Measurements from ENCODE around the gene RCAN1.

Gene RCAN1

GRCh38 chr21:34589511-34590282 is 25.2 kb downstream of the RCAN1 start:
- H3K27ac ChIP-seq, result no peak overlapping the region
- peak; percentile 17; the same call in 1 of the 2 replicates for TF ChIP-seq CTCF (conservative IDR thresholded peaks at IDR 0.05)

- TF ChIP-seq CTCF (conservative IDR thresholded peaks at IDR 0.05), result no peak
- H3K27ac ChIP-seq, result no peak overlapping the region
Observed at GRCh38 chr21:34583926-34584563, 30.9 kb downstream of the RCAN1 start.

- no peak; the same call in 1 of the 2 replicates for TF ChIP-seq CTCF (conservative IDR thresholded peaks at IDR 0.05)
- H3K27ac ChIP-seq, result no peak overlapping the region
Observed at GRCh38 chr21:34582506-34583150, 32.3 kb downstream of the RCAN1 start.

- TF ChIP-seq CTCF (conservative IDR thresholded peaks at IDR 0.05), result no peak
- no peak overlapping the region for H3K27ac ChIP-seq
Observed at GRCh38 chr21:34580181-34580700, 34.7 kb downstream of the RCAN1 start.

- H3K27ac ChIP-seq, result no peak overlapping the region
- no peak for TF ChIP-seq CTCF (conservative IDR thresholded peaks at IDR 0.05)
Observed at GRCh38 chr21:34579411-34579810, 35.5 kb downstream of the RCAN1 start.

GRCh38 chr21:34576041-34576511 is 38.8 kb downstream of the RCAN1 start:
- TF ChIP-seq CTCF (conservative IDR thresholded peaks at IDR 0.05), result no peak
- H3K27ac ChIP-seq, result no peak overlapping the region

Measured in VCaP (cell line).